DOHH2 (cell line): ENCODE results near the gene ALG1.

Experiments used
- H3F3A ChIP-seq: fragments of 200-600 bp; sonication (generic), shearing (Covaris generic); 2 replicates; pipeline ENCODE4 v1.6.0; 2016; ENCODE audit warnings: antibody characterized with exemption, mild to moderate bottlenecking; ENCODE audit not compliant: control insufficient read depth, insufficient read depth
- H3K27ac ChIP-seq: fragments of 200-600 bp; sonication (generic); 2 replicates; pipeline ENCODE4 v1.5.1; 2014; ENCODE audit warnings: low read depth, mild to moderate bottlenecking, low read length, moderate library complexity
- H3K27me3 ChIP-seq: fragments of 200-600 bp; sonication (generic); 2 replicates; pipeline ENCODE4 v1.6.1; 2014; ENCODE audit warnings: mild to moderate bottlenecking, low read length, mixed read lengths; ENCODE audit not compliant: control insufficient read depth
- H3K36me3 ChIP-seq: fragments of 200-600 bp; sonication (generic); 2 replicates; pipeline ENCODE4 v1.6.1; 2014; ENCODE audit warnings: mild to moderate bottlenecking, low read length, moderate library complexity, mixed read lengths; ENCODE audit not compliant: control insufficient read depth
- H3K4me1 ChIP-seq: fragments of 200-600 bp; sonication (generic); 2 replicates; pipeline ENCODE4 v1.6.1; 2014; ENCODE audit warnings: mild to moderate bottlenecking, low read length, mixed read lengths; ENCODE audit not compliant: control insufficient read depth
- H3K4me2 ChIP-seq: fragments of 200-600 bp; sonication (generic); 2 replicates; pipeline ENCODE4 v1.6.0; 2014; ENCODE audit warnings: mild to moderate bottlenecking, low read length, moderate library complexity
- H3K4me3 ChIP-seq: fragments of 200-600 bp; sonication (generic); 2 replicates; pipeline ENCODE4 v1.5.1; 2014; ENCODE audit warnings: mild to moderate bottlenecking, low read length, mixed read lengths
- H3K79me2 ChIP-seq: fragments of 200-600 bp; sonication (generic); 2 replicates; pipeline ENCODE4 v1.6.1; 2014; ENCODE audit warnings: mild to moderate bottlenecking, low read length, mixed read lengths; ENCODE audit not compliant: control insufficient read depth
- H3K9me2 ChIP-seq: fragments of 200-600 bp; sonication (generic); replicated peaks from 2 replicates; pipeline ENCODE4 v1.6.1; 2014; ENCODE audit warnings: mild to moderate bottlenecking, low read length, mixed read lengths; ENCODE audit not compliant: control insufficient read depth
- H3K9me3 ChIP-seq: fragments of 200-600 bp; sonication (generic); 2 replicates; pipeline ENCODE4 v1.6.1; 2014; ENCODE audit warnings: antibody characterized with exemption, low read length, mixed read lengths; ENCODE audit not compliant: control insufficient read depth, insufficient read depth
- H4K20me1 ChIP-seq: fragments of 200-600 bp; sonication (generic); 2 replicates; pipeline ENCODE4 v1.6.0; 2014; ENCODE audit warnings: low read depth, mild to moderate bottlenecking, antibody characterized with exemption, low read length, moderate library complexity; ENCODE audit not compliant: control insufficient read depth, insufficient read depth
- CTCF ChIP-seq: fragments of 200-600 bp; sonication (generic); IDR thresholded peaks from one replicate; pipeline ENCODE4 v1.5.1; 2014; ENCODE audit warnings: antibody characterized with exemption, mild to moderate bottlenecking, low read depth, low read length; ENCODE audit not compliant: poor library complexity, severe bottlenecking
- EZH2phosphoT487 ChIP-seq: fragments of 200-600 bp; sonication (generic); IDR thresholded peaks from 2 replicates; pipeline ENCODE4 v1.6.1; 2017; ENCODE audit warnings: borderline replicate concordance, mild to moderate bottlenecking, antibody characterized with exemption, low read length, moderate library complexity, mixed read lengths

The ALG1 gene

GRCh38 chr16:5034167-5034523 is 37.5 kb upstream of the ALG1 start:
- H3K27me3 ChIP-seq = no peaks in the 10 kb centered on the region
- no peaks in the 10 kb centered on the region for H4K20me1 ChIP-seq
- TF ChIP-seq EZH2phosphoT487 = no peak
- TF ChIP-seq CTCF = no peak
- no peaks in the 10 kb centered on the region for H3K9me2 ChIP-seq
- peaks cover 8% of the 10 kb centered on the region for H3K79me2 ChIP-seq
- no peaks in the 10 kb centered on the region for H3F3A ChIP-seq
- H3K4me1 ChIP-seq = peaks cover 33% of the 10 kb centered on the region
- H3K4me2 ChIP-seq = peak overlapping the region; percentile 84
- H3K9me3 ChIP-seq = no peaks in the 10 kb centered on the region
- H3K27ac ChIP-seq = no peak overlapping the region
- peak overlapping the region; percentile 82 for H3K4me3 ChIP-seq
- H3K36me3 ChIP-seq = no peaks in the 10 kb centered on the region

GRCh38 chr16:5035909-5036227 is 35.8 kb upstream of the ALG1 start:
- TF ChIP-seq EZH2phosphoT487 = no peak
- Histone ChIP-seq H3K4me2 (0 out of 2 replicates have a peak overlapping the region, but pooled peaks have one; percentile 46), H3K9me2 (no peaks in the 10 kb centered on the region), H4K20me1 (no peaks in the 10 kb centered on the region), H3K79me2 (peaks cover 8% of the 10 kb centered on the region), H3K36me3 (no peaks in the 10 kb centered on the region), H3K9me3 (no peaks in the 10 kb centered on the region), H3K27me3 (no peaks in the 10 kb centered on the region; the same call in 1 of the 2 replicates), H3K4me3 (no peak overlapping the region), H3K27ac (no peak overlapping the region), H3F3A (no peaks in the 10 kb centered on the region), H3K4me1 (peaks cover 33% of the 10 kb centered on the region)

GRCh38 chr16:5036228-5037156 is 35.2 kb upstream of the ALG1 start:
- Histone ChIP-seq H4K20me1 (no peaks in the 10 kb centered on the region), H3F3A (no peaks in the 10 kb centered on the region), H3K4me2 (peak overlapping the region; percentile 46), H3K4me1 (peaks cover 33% of the 10 kb centered on the region), H3K4me3 (peak overlapping the region; percentile 8; the same call in 1 of the 2 replicates), H3K36me3 (no peaks in the 10 kb centered on the region), H3K79me2 (peaks cover 8% of the 10 kb centered on the region), H3K27ac (no peak overlapping the region), H3K9me2 (no peaks in the 10 kb centered on the region), H3K27me3 (peaks cover 2% of the 10 kb centered on the region; the same call in 1 of the 2 replicates), H3K9me3 (no peaks in the 10 kb centered on the region)
- no peak for TF ChIP-seq EZH2phosphoT487
- no peak for TF ChIP-seq CTCF

- Histone ChIP-seq H3K79me2 (no peaks in the 10 kb centered on the region), H3K9me3 (no peaks in the 10 kb centered on the region), H3K4me2 (no peak overlapping the region), H4K20me1 (no peaks in the 10 kb centered on the region), H3K27ac (no peak overlapping the region), H3K9me2 (no peaks in the 10 kb centered on the region), H3K4me1 (peaks cover 16% of the 10 kb centered on the region), H3F3A (no peaks in the 10 kb centered on the region), H3K4me3 (no peak overlapping the region), H3K27me3 (peaks cover 9% of the 10 kb centered on the region), H3K36me3 (no peaks in the 10 kb centered on the region)
- no peak for TF ChIP-seq EZH2phosphoT487
- no peak for TF ChIP-seq CTCF
These were observed 31.2 kb upstream of the ALG1 start for GRCh38 chr16:5040451-5040850.
